C4-2B (cell line): Measurements from ENCODE around the gene TSPAN18.

Experiments used
- ZFX ChIP-seq: fragments of 450-650 bp; IDR thresholded peaks from 2 replicates; pipeline ENCODE4 v1.6.1; 2017
- TF ChIP-seq, protein P1 (sequence below): fragments of 450-650 bp; conservative IDR thresholded peaks from 2 replicates; pipeline ENCODE4 v1.5.1; 2017; ENCODE audit warnings: mild to moderate bottlenecking

- TF ChIP-seq, protein P1, sequence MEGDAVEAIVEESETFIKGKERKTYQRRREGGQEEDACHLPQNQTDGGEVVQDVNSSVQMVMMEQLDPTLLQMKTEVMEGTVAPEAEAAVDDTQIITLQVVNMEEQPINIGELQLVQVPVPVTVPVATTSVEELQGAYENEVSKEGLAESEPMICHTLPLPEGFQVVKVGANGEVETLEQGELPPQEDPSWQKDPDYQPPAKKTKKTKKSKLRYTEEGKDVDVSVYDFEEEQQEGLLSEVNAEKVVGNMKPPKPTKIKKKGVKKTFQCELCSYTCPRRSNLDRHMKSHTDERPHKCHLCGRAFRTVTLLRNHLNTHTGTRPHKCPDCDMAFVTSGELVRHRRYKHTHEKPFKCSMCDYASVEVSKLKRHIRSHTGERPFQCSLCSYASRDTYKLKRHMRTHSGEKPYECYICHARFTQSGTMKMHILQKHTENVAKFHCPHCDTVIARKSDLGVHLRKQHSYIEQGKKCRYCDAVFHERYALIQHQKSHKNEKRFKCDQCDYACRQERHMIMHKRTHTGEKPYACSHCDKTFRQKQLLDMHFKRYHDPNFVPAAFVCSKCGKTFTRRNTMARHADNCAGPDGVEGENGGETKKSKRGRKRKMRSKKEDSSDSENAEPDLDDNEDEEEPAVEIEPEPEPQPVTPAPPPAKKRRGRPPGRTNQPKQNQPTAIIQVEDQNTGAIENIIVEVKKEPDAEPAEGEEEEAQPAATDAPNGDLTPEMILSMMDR = no peak
- no peak for TF ChIP-seq ZFX
Observed at GRCh38 chr11:44755556-44756523, 29.1 kb downstream of the TSPAN18 start.
